HL-60/S4 treated with phorbol 12-myristate 13-acetate at 8.2 ng/mL for 4 days and 3 days (cell line): ENCODE results near the gene ZDHHC22.

ENCODE experiments used
- in situ Hi-C: fragments of 300-500 bp; cut with MboI; formaldehyde crosslinking; loops from 2 replicates; pipeline ENCODE4 v1.15.0; 2022; ENCODE audit warnings: low sequenced_read_pairs

ZDHHC22 gene

DNA sequence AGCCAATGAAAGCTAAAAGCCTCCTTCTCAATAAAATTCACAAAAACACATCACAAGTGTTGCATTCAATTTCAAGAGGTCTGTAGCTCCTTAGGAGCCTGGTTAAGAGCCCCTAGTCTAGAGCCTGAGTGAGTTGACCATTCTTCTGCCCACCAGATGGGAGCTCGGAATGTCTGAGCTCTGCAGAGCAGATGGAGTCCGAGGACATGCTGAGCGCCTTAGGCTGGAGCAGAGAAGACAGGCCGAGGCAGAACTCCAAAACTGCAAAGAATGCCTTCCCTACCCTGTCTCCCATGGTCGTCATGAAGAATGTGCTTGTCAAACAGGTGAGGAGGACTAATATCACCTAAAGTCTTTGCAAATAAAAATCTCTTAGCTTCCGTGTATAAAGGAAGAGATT is 31.9 kb downstream of the ZDHHC22 start:
- in situ Hi-C loops = no loop called here

DNA sequence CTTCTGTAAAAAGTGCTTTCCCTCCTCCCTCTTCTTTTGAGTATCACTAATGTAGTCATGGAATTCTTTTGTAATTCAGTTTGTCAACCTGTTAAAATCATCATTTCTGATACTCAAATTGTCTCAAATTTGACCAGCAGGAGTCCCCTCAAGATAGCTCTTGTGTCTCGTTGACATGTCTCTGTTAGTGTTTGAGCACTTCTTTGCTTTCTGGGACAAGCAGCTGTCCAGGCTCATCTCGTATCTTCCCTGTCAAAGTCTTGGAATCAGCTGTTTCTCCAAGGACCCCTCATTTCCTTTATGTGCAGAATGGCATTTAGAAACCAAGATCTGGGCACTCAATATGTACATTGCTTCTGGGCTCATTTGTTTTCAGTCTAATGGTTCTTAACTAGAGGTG is 32.8 kb downstream of the ZDHHC22 start:
- in situ Hi-C loops = no loop called here

- in situ Hi-C loops = no loop called here
Measured at GRCh38 chr14:77107228-77107627, 34.4 kb downstream of the ZDHHC22 start.

- in situ Hi-C loops = no loop called here
Measured at GRCh38 chr14:77106666-77107065, 34.9 kb downstream of the ZDHHC22 start.

DNA sequence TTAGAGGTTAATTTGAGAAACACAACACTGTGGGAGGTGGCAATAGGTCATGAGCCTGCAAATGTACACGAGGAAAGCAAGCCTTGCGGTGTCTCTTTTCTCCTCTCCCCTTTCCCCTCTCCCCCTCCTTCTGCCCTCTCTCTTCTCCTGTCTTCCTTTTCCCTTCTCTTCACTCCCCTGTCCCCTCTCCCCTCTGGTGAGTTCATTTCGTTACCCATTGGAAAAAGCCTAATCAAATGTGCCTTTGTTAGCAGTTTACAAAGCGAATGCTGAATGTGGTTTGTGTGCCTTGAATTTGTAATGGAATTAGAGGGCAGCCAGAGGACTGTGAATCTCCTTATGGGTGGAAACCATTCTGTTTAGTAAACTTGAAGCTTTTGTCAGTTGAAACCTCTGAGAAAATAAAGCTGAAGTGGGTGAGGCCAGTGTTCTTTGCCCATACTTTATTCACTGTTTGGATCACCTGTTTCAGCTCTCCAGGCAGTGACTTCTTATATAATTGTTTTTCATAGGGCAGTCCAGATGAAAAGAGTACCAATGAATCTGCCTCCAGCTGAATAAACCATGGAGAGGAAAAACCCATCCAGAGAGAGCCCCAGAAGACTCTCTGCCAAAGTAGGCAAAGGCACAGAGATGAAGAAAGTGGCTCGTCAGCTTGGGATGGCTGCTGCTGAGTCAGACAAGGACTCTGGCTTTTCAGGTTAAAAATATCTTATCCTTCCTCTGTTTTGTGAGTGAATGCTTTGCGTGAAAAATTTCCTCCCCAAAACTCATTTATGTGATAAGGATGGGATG is 36.2 kb downstream of the ZDHHC22 start:
- in situ Hi-C loops = no loop called here

GRCh38 chr14:77104393-77104792 is 37.2 kb downstream of the ZDHHC22 start:
- in situ Hi-C loops = no loop called here

- in situ Hi-C loops = no loop called here
Measured at GRCh38 chr14:77103951-77104350, 37.6 kb downstream of the ZDHHC22 start.

DNA sequence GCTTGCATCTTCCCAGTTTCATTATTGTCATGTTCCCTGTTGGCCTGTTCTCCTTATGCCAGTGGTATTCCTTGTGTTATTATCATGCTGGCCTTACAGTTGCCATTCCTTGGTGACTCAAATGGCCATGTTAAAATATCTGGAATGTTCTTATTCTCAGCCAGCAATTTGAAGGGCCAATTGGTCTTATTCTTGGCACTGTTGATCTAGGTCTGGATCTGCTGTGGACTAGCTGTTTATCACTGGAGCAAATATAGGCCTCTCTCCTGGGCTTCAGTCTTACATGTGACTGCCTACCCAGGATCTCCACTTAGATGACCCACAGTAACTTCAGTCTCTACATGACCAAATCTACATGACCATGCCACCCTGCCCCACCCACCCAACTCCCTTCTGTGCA is 38.1 kb downstream of the ZDHHC22 start:
- in situ Hi-C loops = no loop called here

- in situ Hi-C loops = no loop called here
Measured at GRCh38 chr14:77102154-77102553, 39.4 kb downstream of the ZDHHC22 start.

DNA sequence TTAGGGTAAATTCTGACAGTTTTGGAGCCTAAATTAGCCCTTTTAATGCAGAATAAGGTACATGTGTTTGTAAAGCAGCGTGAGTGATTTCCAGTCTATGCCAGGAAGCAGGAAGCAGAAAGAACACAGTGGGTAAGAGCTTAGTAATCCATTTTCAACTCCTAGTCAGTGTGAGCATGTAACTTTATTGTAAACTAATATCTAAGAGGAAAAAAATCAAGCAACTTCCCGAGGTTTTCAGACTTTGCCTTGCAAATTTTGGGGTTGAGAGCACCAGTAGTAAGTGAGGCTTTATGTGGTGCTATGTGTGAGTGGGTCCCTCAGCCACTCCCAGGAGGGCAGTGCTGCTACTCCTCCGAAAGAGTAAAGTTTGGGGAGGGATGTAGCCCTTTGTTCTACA is 40.6 kb downstream of the ZDHHC22 start:
- in situ Hi-C loops = no loop called here

- in situ Hi-C loops = no loop called here
Measured at GRCh38 chr14:77099425-77100167, 42.0 kb downstream of the ZDHHC22 start.

DNA sequence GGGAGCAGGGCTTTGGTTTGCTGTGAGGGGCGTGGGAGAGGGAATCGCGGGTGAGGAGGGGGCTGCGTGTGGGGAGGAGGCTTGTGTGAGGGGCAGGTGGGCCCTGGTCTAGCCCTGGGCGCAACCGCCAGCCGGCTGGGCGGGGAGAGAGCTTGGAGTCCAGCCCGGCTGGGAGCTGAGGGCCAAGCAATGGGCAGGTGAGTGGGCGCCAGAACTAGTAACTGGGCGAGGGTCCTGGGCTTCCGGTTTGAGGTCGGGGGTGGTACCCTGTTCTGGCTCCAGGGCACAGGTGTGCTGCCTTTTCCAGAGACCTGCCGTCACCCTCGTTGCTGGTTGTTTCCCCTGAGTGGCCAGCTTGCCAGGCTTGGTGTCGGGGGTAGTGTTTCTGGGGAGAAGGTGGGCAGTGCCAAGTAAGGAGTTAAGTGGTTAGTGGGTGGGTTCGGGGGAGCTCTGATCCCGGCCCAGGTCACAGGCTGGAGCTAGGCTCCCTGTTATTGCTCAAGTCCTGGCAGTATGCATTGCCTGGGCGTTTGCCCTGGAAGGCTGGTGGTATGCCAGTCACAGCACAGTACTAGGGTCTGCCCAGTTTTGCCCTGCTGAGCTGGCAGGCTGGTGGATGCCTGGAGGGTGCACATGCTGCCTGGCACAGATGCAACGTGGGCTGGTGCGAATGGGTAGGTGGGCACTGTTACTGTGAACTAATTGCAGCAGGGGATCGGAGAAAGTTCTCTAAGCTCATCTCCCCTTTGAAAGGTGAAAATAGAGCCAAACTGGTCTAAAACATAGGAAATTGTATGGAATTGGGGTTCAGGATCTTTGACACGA is 42.9 kb downstream of the ZDHHC22 start:
- in situ Hi-C loops = no loop called here

- in situ Hi-C loops = no loop called here
Measured at GRCh38 chr14:77097700-77098528, 43.7 kb downstream of the ZDHHC22 start, which contains the start of gene CIPC. CIPC (plus strand) TSS chr14:77098258; CDS start chr14:77105709, 7,451 bp downstream.

- in situ Hi-C loops = no loop called here
Measured at GRCh38 chr14:77097006-77097699, 44.4 kb downstream of the ZDHHC22 start.

GRCh38 chr14:77094672-77095284 is 46.8 kb downstream of the ZDHHC22 start:
- in situ Hi-C loops = no loop called here

- in situ Hi-C loops = no loop called here
Measured at GRCh38 chr14:77092676-77093075, 48.9 kb downstream of the ZDHHC22 start.

DNA sequence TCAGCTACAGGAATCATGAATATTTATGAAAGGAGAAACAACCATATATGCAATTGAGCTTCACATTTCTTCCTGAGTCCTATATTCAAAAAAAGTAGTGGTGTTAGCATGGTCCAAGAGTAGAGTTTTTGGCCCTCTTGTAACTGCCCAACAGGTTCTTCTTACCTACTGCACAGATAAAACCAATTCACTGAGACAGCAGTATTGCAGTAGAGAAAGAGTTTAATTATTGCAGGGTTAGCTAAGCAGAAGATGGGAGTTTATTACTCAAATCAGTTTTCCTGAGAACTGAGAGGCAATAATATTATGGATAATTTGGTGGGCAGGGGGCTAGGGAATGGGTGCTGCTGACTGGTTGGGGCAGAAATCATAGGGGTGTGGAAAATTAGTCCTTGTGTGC is 50.1 kb downstream of the ZDHHC22 start:
- in situ Hi-C loops = no loop called here

DNA sequence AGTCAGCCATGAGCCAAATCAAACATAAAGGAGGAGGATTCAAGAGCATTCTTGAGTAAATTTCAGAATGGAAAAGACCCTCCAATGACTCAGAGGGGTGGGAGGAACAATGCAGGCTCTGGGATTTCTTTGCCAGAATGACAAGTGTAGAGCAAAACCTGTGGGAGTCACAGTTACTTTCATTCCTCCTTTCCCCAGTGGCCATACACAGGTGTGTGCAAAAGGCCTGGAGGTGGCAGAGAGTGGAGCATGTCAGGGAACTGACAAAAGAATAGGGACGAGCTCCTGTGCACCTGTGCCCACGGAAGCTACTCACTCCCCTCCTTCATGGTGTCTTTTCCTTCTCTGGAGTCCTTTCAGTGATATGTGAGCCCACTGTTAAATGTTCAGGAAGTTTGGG is 52.9 kb downstream of the ZDHHC22 start:
- in situ Hi-C loops = no loop called here

- in situ Hi-C loops = no loop called here
Measured at GRCh38 chr14:77088219-77088618, 53.4 kb downstream of the ZDHHC22 start.
